Neural crest cell (in vitro differentiated cells): ENCODE data around the gene WDR48. TPM values are rescaled to one million over a fixed set of nuclear protein-coding genes. Genes with fewer than 3 reads are reported as not detected.
A peak's percentile ranks its signal among the peaks of the same experiment; 100 is the strongest.

Experiments used
- DNase-seq: peaks from one replicate; pipeline ENCODE4 v3.0.0; 2021; ENCODE audit warnings: low read depth, mixed read lengths, low spot score
- H3K27ac Mint-ChIP-seq: one replicate; pipeline ENCODE4 v1.8.0; 2021; ENCODE audit warnings: mild to moderate bottlenecking, mixed read lengths; ENCODE audit not compliant: unreplicated experiment
- H3K27me3 Mint-ChIP-seq: 2 replicates; pipeline ENCODE4 v1.8.0; 2021; ENCODE audit warnings: low read depth, mild to moderate bottlenecking, mixed read lengths
- H3K36me3 Mint-ChIP-seq: 2 replicates; pipeline ENCODE4 v1.8.0; 2021; ENCODE audit warnings: low read depth, mild to moderate bottlenecking, mixed read lengths
- H3K4me1 Mint-ChIP-seq: 2 replicates; pipeline ENCODE4 v1.8.0; 2021; ENCODE audit warnings: mixed read lengths
- H3K4me3 Mint-ChIP-seq: one replicate; pipeline ENCODE4 v1.8.0; 2021; ENCODE audit warnings: mild to moderate bottlenecking, mixed read lengths
- H3K9me3 Mint-ChIP-seq: 2 replicates; pipeline ENCODE4 v1.8.0; 2021; ENCODE audit warnings: mixed read lengths
- total RNA-seq: library from RNA; stranded (reverse); gene quantifications from 2 replicates; pipeline ENCODE4 v1.2.1, GENCODE V29; 2021
- TF ChIP-seq, protein P1 (sequence below): fragments of 200-600 bp; sonication (generic); conservative IDR thresholded peaks from 2 replicates; pipeline ENCODE4 v1.5.0; 2021; ENCODE audit warnings: antibody characterized with exemption, mild to moderate bottlenecking

WDR48 gene
- total RNA-seq, 1 donor from 2014 or later, result 44.7 TPM

- DNase-seq, result no peak
- Mint-ChIP-seq H3K27me3 (no peaks in the 10 kb centered on the region), H3K4me3 (no peak overlapping the region), H3K4me1 (peaks cover 31% of the 10 kb centered on the region), H3K9me3 (peaks cover 2% of the 10 kb centered on the region), H3K27ac (no peak overlapping the region), H3K36me3 (peaks cover 4% of the 10 kb centered on the region)
- TF ChIP-seq, protein P1, sequence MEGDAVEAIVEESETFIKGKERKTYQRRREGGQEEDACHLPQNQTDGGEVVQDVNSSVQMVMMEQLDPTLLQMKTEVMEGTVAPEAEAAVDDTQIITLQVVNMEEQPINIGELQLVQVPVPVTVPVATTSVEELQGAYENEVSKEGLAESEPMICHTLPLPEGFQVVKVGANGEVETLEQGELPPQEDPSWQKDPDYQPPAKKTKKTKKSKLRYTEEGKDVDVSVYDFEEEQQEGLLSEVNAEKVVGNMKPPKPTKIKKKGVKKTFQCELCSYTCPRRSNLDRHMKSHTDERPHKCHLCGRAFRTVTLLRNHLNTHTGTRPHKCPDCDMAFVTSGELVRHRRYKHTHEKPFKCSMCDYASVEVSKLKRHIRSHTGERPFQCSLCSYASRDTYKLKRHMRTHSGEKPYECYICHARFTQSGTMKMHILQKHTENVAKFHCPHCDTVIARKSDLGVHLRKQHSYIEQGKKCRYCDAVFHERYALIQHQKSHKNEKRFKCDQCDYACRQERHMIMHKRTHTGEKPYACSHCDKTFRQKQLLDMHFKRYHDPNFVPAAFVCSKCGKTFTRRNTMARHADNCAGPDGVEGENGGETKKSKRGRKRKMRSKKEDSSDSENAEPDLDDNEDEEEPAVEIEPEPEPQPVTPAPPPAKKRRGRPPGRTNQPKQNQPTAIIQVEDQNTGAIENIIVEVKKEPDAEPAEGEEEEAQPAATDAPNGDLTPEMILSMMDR, result no peak
Measured at GRCh38 chr3:39063143-39063542, 11.3 kb downstream of the WDR48 start.

DNA sequence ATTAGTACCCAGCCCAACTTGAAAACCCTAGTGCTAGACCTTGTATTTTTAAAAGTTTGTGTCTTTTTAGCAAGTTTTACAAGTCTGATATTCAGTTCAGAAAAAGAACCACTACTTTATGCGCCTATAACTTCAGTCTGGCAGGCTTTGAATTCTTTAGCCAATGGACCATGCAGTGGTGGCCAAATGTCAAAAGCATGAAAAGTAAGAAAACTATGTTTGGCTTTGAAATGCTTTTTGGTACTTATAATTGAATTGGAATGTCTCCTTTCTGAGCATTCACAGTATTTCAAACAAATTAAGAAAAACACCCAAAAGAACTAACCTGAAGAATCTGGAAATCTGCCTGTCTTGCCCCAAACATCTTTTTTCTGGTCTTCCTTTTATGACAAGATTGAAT, 12.8 kb downstream of the WDR48 start:
- Mint-ChIP-seq H3K9me3 (peaks cover 2% of the 10 kb centered on the region), H3K36me3 (peaks cover 4% of the 10 kb centered on the region), H3K27ac (no peak overlapping the region), H3K4me3 (no peak overlapping the region), H3K4me1 (peaks cover 22% of the 10 kb centered on the region), H3K27me3 (no peaks in the 10 kb centered on the region)
- TF ChIP-seq, protein P1, result no peak
- DNase-seq, result no peak

DNA sequence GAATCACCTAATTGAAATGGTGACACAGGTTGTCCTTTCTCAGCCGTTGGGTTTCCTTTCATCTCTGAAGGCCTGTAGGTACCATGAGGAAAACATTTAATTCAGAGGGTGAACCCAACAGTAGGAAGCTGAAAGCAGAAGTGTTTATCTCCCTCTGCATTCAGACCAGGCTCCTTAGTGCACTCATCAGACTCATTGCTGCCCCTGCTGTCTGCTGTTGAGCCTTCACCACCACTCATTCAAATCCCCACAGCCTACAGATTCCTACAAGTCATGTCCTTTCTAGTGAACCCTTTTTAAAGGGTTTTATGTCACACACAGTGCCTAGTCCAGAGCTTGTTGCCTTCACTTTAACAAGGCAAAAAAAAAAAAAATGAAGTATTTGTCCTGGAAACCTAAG, 13.4 kb downstream of the WDR48 start:
- TF ChIP-seq, protein P1, result peak; percentile 55
- peaks cover 18% of the 10 kb centered on the region for H3K4me1 Mint-ChIP-seq
- no peak overlapping the region for H3K4me3 Mint-ChIP-seq
- peaks cover 4% of the 10 kb centered on the region for H3K36me3 Mint-ChIP-seq
- DNase-seq, result no peak
- H3K27ac Mint-ChIP-seq, result no peak overlapping the region
- H3K27me3 Mint-ChIP-seq, result no peaks in the 10 kb centered on the region
- peaks cover 2% of the 10 kb centered on the region for H3K9me3 Mint-ChIP-seq

GRCh38 chr3:39067286-39067685, 15.5 kb downstream of the WDR48 start:
- TF ChIP-seq, protein P1, result no peak
- no peaks in the 10 kb centered on the region for H3K9me3 Mint-ChIP-seq
- H3K4me3 Mint-ChIP-seq, result no peak overlapping the region
- H3K36me3 Mint-ChIP-seq, result no peaks in the 10 kb centered on the region
- H3K27me3 Mint-ChIP-seq, result no peaks in the 10 kb centered on the region
- peaks cover 7% of the 10 kb centered on the region for H3K4me1 Mint-ChIP-seq
- H3K27ac Mint-ChIP-seq, result no peak overlapping the region
- DNase-seq, result no peak

DNA sequence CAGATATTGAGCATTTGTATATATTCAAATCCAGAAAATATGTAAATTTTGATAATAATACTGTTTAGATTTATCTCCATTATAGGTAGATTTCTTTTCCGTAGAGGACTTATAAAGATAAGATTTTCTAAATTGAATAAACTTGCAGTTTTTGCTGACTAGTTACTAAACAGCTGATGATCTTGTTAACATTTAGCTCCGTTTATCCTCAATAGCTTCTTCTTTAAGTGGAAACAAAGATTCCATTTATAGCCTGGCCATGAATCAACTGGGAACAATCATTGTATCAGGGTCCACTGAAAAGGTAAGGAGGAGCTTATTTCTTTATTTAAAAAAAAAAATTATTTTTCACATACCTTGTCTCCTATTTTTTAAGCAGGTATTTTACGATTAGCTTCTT, 16.7 kb downstream of the WDR48 start:
- no peak overlapping the region for H3K27ac Mint-ChIP-seq
- H3K27me3 Mint-ChIP-seq, result no peaks in the 10 kb centered on the region
- DNase-seq, result no peak
- TF ChIP-seq, protein P1, result no peak
- no peak overlapping the region for H3K4me3 Mint-ChIP-seq
- no peaks in the 10 kb centered on the region for H3K9me3 Mint-ChIP-seq
- H3K36me3 Mint-ChIP-seq, result no peaks in the 10 kb centered on the region
- H3K4me1 Mint-ChIP-seq, result peaks cover 6% of the 10 kb centered on the region

DNA sequence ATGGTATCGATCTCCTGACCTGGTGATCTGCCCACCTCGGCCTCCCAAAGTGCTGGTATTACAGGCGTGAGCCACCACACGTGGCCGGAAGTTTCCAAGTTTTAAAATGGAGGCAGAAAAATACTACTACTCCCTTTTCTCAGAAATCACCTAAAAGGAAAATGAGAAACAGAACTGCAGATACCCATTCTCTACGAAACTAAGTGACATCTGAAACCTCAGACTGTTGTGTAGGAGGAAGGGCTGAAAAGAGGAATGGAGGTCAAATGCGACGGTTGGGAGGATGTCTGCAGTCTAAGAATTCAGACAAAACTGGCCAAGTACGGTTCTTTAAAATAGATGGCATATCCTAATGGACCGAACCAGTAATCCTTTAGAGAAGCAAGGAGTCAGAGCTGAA, 24.1 kb downstream of the WDR48 start:
- no peak overlapping the region for H3K27ac Mint-ChIP-seq
- no peaks in the 10 kb centered on the region for H3K9me3 Mint-ChIP-seq
- H3K27me3 Mint-ChIP-seq, result no peaks in the 10 kb centered on the region
- H3K4me3 Mint-ChIP-seq, result no peak overlapping the region
- H3K36me3 Mint-ChIP-seq, result peaks cover 17% of the 10 kb centered on the region
- DNase-seq, result no peak
- TF ChIP-seq, protein P1, result no peak
- H3K4me1 Mint-ChIP-seq, result no peaks in the 10 kb centered on the region
